Measurements from ENCODE around the gene IGF2BP3. TPM values are rescaled to one million over a fixed set of nuclear protein-coding genes. Genes with fewer than 3 reads are reported as not detected.

The IGF2BP3 gene
- total RNA-seq, 1 donor from 2014 or later, result 0.38 TPM

- no peak overlapping the region for H3K27ac ChIP-seq (replicated peaks)
- no peak overlapping the region for H3K4me3 ChIP-seq
- peaks cover 35% of the 10 kb centered on the region for H3K36me3 ChIP-seq
- no peak for DNase-seq
- TF ChIP-seq CTCF (IDR thresholded peaks at IDR 0.05; ENCODE audit: borderline replicate concordance), result no peak
- H3K9me3 ChIP-seq (replicated peaks), result no peaks in the 10 kb centered on the region
- peaks cover 8% of the 10 kb centered on the region for H3K4me1 ChIP-seq
- no peaks in the 10 kb centered on the region for H3K27me3 ChIP-seq (ENCODE audit: low read depth)
- intact Hi-C loops (cut with micrococcal nuclease), result no loop called here
Measured at GRCh38 chr7:23276376-23276775, 193.9 kb downstream of the IGF2BP3 start.

GRCh38 chr7:23275912-23276311 lies 194.4 kb downstream of the IGF2BP3 start:
- Histone ChIP-seq H3K27ac (replicated peaks) (no peak overlapping the region), H3K4me3 (no peak overlapping the region), H3K4me1 (peaks cover 8% of the 10 kb centered on the region), H3K9me3 (replicated peaks) (no peaks in the 10 kb centered on the region), H3K36me3 (peaks cover 39% of the 10 kb centered on the region), H3K27me3 (ENCODE audit: low read depth) (no peaks in the 10 kb centered on the region)
- TF ChIP-seq CTCF (IDR thresholded peaks at IDR 0.05; ENCODE audit: borderline replicate concordance), result no peak
- no peak for DNase-seq
- intact Hi-C loops (cut with micrococcal nuclease), result no loop called here

GRCh38 chr7:23273141-23273599 lies 197.1 kb downstream of the IGF2BP3 start:
- intact Hi-C loops (cut with micrococcal nuclease), result no loop called here
- peaks cover 45% of the 10 kb centered on the region for H3K36me3 ChIP-seq

GRCh38 chr7:23272275-23272674 lies 198.0 kb downstream of the IGF2BP3 start:
- H3K9me3 ChIP-seq (replicated peaks), result no peaks in the 10 kb centered on the region
- H3K27me3 ChIP-seq (ENCODE audit: low read depth), result no peaks in the 10 kb centered on the region
- H3K36me3 ChIP-seq, result peaks cover 53% of the 10 kb centered on the region
- peaks cover 20% of the 10 kb centered on the region for H3K4me1 ChIP-seq
- intact Hi-C loops (cut with micrococcal nuclease), result no loop called here
- no peak for TF ChIP-seq CTCF (IDR thresholded peaks at IDR 0.05; ENCODE audit: borderline replicate concordance)
- H3K4me3 ChIP-seq, result no peak overlapping the region
- DNase-seq, result no peak
- no peak overlapping the region for H3K27ac ChIP-seq (replicated peaks)

More at GRCh38 chr7:23273141-23273599, 197.1 kb downstream of the IGF2BP3 start:
- Histone ChIP-seq H3K9me3 (replicated peaks) (no peaks in the 10 kb centered on the region), H3K27ac (replicated peaks) (peak overlapping the region; percentile 64), H3K4me3 (no peak overlapping the region), H3K27me3 (ENCODE audit: low read depth) (no peaks in the 10 kb centered on the region), H3K4me1 (peaks cover 16% of the 10 kb centered on the region)
- peak; percentile 82 for DNase-seq
- peak; percentile 81 for TF ChIP-seq CTCF (IDR thresholded peaks at IDR 0.05; ENCODE audit: borderline replicate concordance)

- peaks cover 66% of the 10 kb centered on the region for H3K36me3 ChIP-seq
- H3K4me3 ChIP-seq, result no peak overlapping the region
- no peaks in the 10 kb centered on the region for H3K27me3 ChIP-seq (ENCODE audit: low read depth)
- H3K27ac ChIP-seq (replicated peaks), result peak overlapping the region; percentile 50
- intact Hi-C loops (cut with micrococcal nuclease), result loop anchor here (10.0 kb wide), 1 partner anchor 84 kb away; the partner anchor contains the start of gene NUP42
- H3K9me3 ChIP-seq (replicated peaks), result no peaks in the 10 kb centered on the region
- TF ChIP-seq CTCF (IDR thresholded peaks at IDR 0.05; ENCODE audit: borderline replicate concordance), result no peak
- peaks cover 20% of the 10 kb centered on the region for H3K4me1 ChIP-seq
- peak; percentile 38 for DNase-seq
Measured at GRCh38 chr7:23268746-23269145, 201.5 kb downstream of the IGF2BP3 start.
